NCI-H82 treated with DMSO at 0.1 percent for 48 hours (cell line): Measurements from ENCODE around the gene PEAR1.

Experiments
- DNase-seq: peaks from one replicate; lab custom pipeline; 2025; ENCODE audit not compliant: unreplicated experiment; lab: John Stamatoyannopoulos, UW

PEAR1 gene

GRCh38 chr1:156893048-156893953 is at the start of gene PEAR1:
Gene PEAR1 (plus strand): TSS chr1:156893718. CDS start chr1:156903927, 10,209 bp downstream.
- DNase-seq = no peak

GRCh38 chr1:156844102-156844501 is 49.4 kb upstream of the PEAR1 start:
- no peak for DNase-seq

- no peak for DNase-seq
Observed at GRCh38 chr1:156844638-156845037, 48.9 kb upstream of the PEAR1 start.

GRCh38 chr1:156845055-156845952 is 48.2 kb upstream of the PEAR1 start:
- DNase-seq = no peak

- no peak for DNase-seq
Observed at GRCh38 chr1:156845953-156846545, 47.5 kb upstream of the PEAR1 start.

- DNase-seq = no peak
Observed at GRCh38 chr1:156846643-156847042, 46.9 kb upstream of the PEAR1 start.

GRCh38 chr1:156847591-156848460 is 45.7 kb upstream of the PEAR1 start:
- no peak for DNase-seq

GRCh38 chr1:156848461-156849150 is 44.9 kb upstream of the PEAR1 start:
- no peak for DNase-seq

- DNase-seq = no peak
Observed at GRCh38 chr1:156849151-156849496, 44.4 kb upstream of the PEAR1 start.

GRCh38 chr1:156851779-156852417 is 41.6 kb upstream of the PEAR1 start:
- DNase-seq = no peak

- peak; percentile 82 for DNase-seq
Observed at GRCh38 chr1:156852418-156852874, 41.1 kb upstream of the PEAR1 start.

- no peak for DNase-seq
Observed at GRCh38 chr1:156853761-156854160, 39.8 kb upstream of the PEAR1 start.

GRCh38 chr1:156854634-156855033 is 38.9 kb upstream of the PEAR1 start:
- no peak for DNase-seq

GRCh38 chr1:156856282-156856785 is 37.2 kb upstream of the PEAR1 start:
- no peak for DNase-seq

- DNase-seq = no peak
Observed at GRCh38 chr1:156857532-156857931, 36.0 kb upstream of the PEAR1 start.

GRCh38 chr1:156858555-156858956 is 35.0 kb upstream of the PEAR1 start:
- no peak for DNase-seq

GRCh38 chr1:156858959-156859522 is 34.5 kb upstream of the PEAR1 start, which contains the start of gene INSRR:
Gene INSRR (minus strand): TSS chr1:156859117. CDS start chr1:156858621, 496 bp downstream.
- no peak for DNase-seq

GRCh38 chr1:156859523-156860112 is 33.9 kb upstream of the PEAR1 start:
- no peak for DNase-seq
